ENCODE results near the gene DNASE1L1. TPM values are rescaled to one million over a fixed set of nuclear protein-coding genes. Genes with fewer than 3 reads are reported as not detected.

DNASE1L1 gene
- total RNA-seq, 1 experiment from 2014 or later, result 29.8 TPM

- ChIA-PET POLR2A (ENCODE audit: unreplicated experiment) (interaction anchor here (0.6 kb wide), 1 partner anchor 85 kb away, joined by 4 read pairs; no protein-coding TSS in a partner anchor), CTCF (no interaction called here)
- Histone ChIP-seq H2AFZ (ENCODE audit: low read length) (peak overlapping the region; percentile 50), H3K9me2 (replicated peaks; ENCODE audit: low read length) (no peaks in the 10 kb centered on the region), H3K9me3 (ENCODE audit: low read length) (no peaks in the 10 kb centered on the region), H3K4me2 (ENCODE audit: low read length) (peak overlapping the region; percentile 96), H3K9ac (ENCODE audit: low read length) (peak overlapping the region; percentile 79), H3K27ac (ENCODE audit: low read length) (peak overlapping the region; percentile 62), H3K36me3 (ENCODE audit: low read depth, low read length) (no peaks in the 10 kb centered on the region), H3F3A (ENCODE audit: low read length, unreplicated experiment) (no peaks in the 10 kb centered on the region), H3K4me1 (ENCODE audit: insufficient read depth, low read length) (peaks cover 26% of the 10 kb centered on the region), H4K20me1 (ENCODE audit: low read length) (no peaks in the 10 kb centered on the region), H3K27me3 (ENCODE audit: low read length) (no peaks in the 10 kb centered on the region), H3K4me3 (ENCODE audit: low read length) (peak overlapping the region; percentile 75), H3K79me2 (ENCODE audit: low read length) (peaks cover 24% of the 10 kb centered on the region)
- TF ChIP-seq EZH2phosphoT487 (IDR thresholded peaks at IDR 0.05; ENCODE audit: borderline replicate concordance, low read length) (no peak), EZH2 (IDR thresholded peaks at IDR 0.05; ENCODE audit: low read length, unreplicated experiment) (no peak)
- DNase-seq (no peak), ATAC-seq (no peak)
- TSS peak; percentile 38 for BruUV-seq (replicated peaks)
- intact Hi-C loops (cut with micrococcal nuclease), result no loop called here
Observed at GRCh38 chrX:154408659-154409221, 314 bp downstream of the DNASE1L1 start.

GRCh38 chrX:154404625-154405192, 4.3 kb downstream of the DNASE1L1 start:
- Histone ChIP-seq H3K9ac (ENCODE audit: low read length) (no peak overlapping the region), H3K36me3 (ENCODE audit: low read depth, low read length) (peaks cover 11% of the 10 kb centered on the region), H3K27ac (ENCODE audit: low read length) (no peak overlapping the region), H2AFZ (ENCODE audit: low read length) (no peak overlapping the region), H3K27me3 (ENCODE audit: low read length) (no peaks in the 10 kb centered on the region), H3K4me1 (ENCODE audit: insufficient read depth, low read length) (peaks cover 17% of the 10 kb centered on the region), H3F3A (ENCODE audit: low read length, unreplicated experiment) (peaks cover 18% of the 10 kb centered on the region), H3K4me3 (ENCODE audit: low read length) (no peak overlapping the region), H3K9me3 (ENCODE audit: low read length) (no peaks in the 10 kb centered on the region), H3K9me2 (replicated peaks; ENCODE audit: low read length) (no peaks in the 10 kb centered on the region), H3K4me2 (ENCODE audit: low read length) (no peak overlapping the region), H4K20me1 (ENCODE audit: low read length) (peaks cover 10% of the 10 kb centered on the region), H3K79me2 (ENCODE audit: low read length) (peaks cover 19% of the 10 kb centered on the region)
- POLR2A ChIA-PET (ENCODE audit: unreplicated experiment), result no interaction called here
- CTCF ChIA-PET, result no interaction called here
- DNase-seq, result no peak
- no peak for ATAC-seq
- no TSS peak for BruUV-seq (replicated peaks)
- TF ChIP-seq EZH2 (IDR thresholded peaks at IDR 0.05; ENCODE audit: low read length, unreplicated experiment) (no peak), CTCF (conservative IDR thresholded peaks at IDR 0.05; ENCODE audit: low read depth, low read length) (no peak), EZH2phosphoT487 (IDR thresholded peaks at IDR 0.05; ENCODE audit: borderline replicate concordance, low read length) (no peak)
- intact Hi-C loops (cut with micrococcal nuclease), result no loop called here

- Histone ChIP-seq H2AFZ (ENCODE audit: low read length) (no peak overlapping the region), H3K4me3 (ENCODE audit: low read length) (no peak overlapping the region), H3F3A (ENCODE audit: low read length, unreplicated experiment) (peaks cover 22% of the 10 kb centered on the region), H3K27ac (ENCODE audit: low read length) (no peak overlapping the region), H3K79me2 (ENCODE audit: low read length) (peaks cover 23% of the 10 kb centered on the region), H3K4me2 (ENCODE audit: low read length) (no peak overlapping the region), H3K9me3 (ENCODE audit: low read length) (no peaks in the 10 kb centered on the region), H3K27me3 (ENCODE audit: low read length) (no peaks in the 10 kb centered on the region), H3K9ac (ENCODE audit: low read length) (no peak overlapping the region), H3K36me3 (ENCODE audit: low read depth, low read length) (peaks cover 19% of the 10 kb centered on the region), H3K4me1 (ENCODE audit: insufficient read depth, low read length) (peaks cover 15% of the 10 kb centered on the region; the same call in 1 of the 2 replicates), H3K9me2 (replicated peaks; ENCODE audit: low read length) (no peaks in the 10 kb centered on the region), H4K20me1 (ENCODE audit: low read length) (peaks cover 18% of the 10 kb centered on the region)
- no peak for DNase-seq
- BruUV-seq (replicated peaks), result no TSS peak
- TF ChIP-seq EZH2phosphoT487 (IDR thresholded peaks at IDR 0.05; ENCODE audit: borderline replicate concordance, low read length) (no peak), EZH2 (IDR thresholded peaks at IDR 0.05; ENCODE audit: low read length, unreplicated experiment) (no peak), CTCF (conservative IDR thresholded peaks at IDR 0.05; ENCODE audit: low read depth, low read length) (no peak)
- CTCF ChIA-PET, result no interaction called here
- ATAC-seq, result no peak
- POLR2A ChIA-PET (ENCODE audit: unreplicated experiment), result no interaction called here
- intact Hi-C loops (cut with micrococcal nuclease), result no loop called here
Observed at GRCh38 chrX:154403858-154404257, 5.2 kb downstream of the DNASE1L1 start.
